Lower leg skin (tissue), 4 donors: ENCODE data around the gene CCDC187. TPM values are rescaled to one million over a fixed set of nuclear protein-coding genes. Genes with fewer than 3 reads are reported as not detected.
"Not testable (repeated sequence)": the region's sequence is repeated elsewhere in the genome, so short reads cannot be mapped to it uniquely, and the experiment has no call there.

ENCODE experiments used
- DNase-seq, 2 donors: peaks; one replicate each; pipeline ENCODE4 v3.0.0-alpha.2; 2019; ENCODE audit warnings: low spot score in 2 of 2
- H3K4me3 ChIP-seq: fragments of 200-600 bp; sonication (generic); 2 replicates; pipeline ENCODE4 v1.5.1; 2017; ENCODE audit warnings: mild to moderate bottlenecking, low read depth; ENCODE audit not compliant: poor library complexity, severe bottlenecking
- POLR2A ChIP-seq, 2 donors: fragments of 450-650 bp; IDR thresholded peaks; one replicate each; pipeline ENCODE4 v1.6.1; 2016 to 2017; ENCODE audit warnings: antibody characterized with exemption in 2 of 2, mild to moderate bottlenecking in 1 of 2, moderate library complexity in 1 of 2
- WGBS, 2 donors: methylation state at CpG; one replicate each; pipeline ENCODE4 v1.1.5; 2018; 5-methylcytosine and 5-hydroxymethylcytosine counted together
- intact Hi-C: fragments of 100-400 bp; cut with DNase I; formaldehyde crosslinking; loops from one replicate; pipeline ENCODE4 v1.15.0; 2023; ENCODE audit warnings: low total_unique reads
- total RNA-seq, 4 donors: library from RNA; depleted of rRNA; stranded (reverse); fragments of >200 nt; gene quantifications; one replicate each; pipeline ENCODE4 v1.1.0, GENCODE V29; 2016
- TF ChIP-seq, protein P1 (sequence below), 3 donors: fragments of 450-650 bp; IDR thresholded peaks; one replicate each; pipeline ENCODE4 v1.5.1; 2016; ENCODE audit warnings: antibody characterized with exemption in 3 of 3, mild to moderate bottlenecking in 3 of 3, moderate library complexity in 2 of 3

Gene CCDC187
- total RNA-seq: 1 to 10 TPM in 1 of 4 donors, not detected in 3; 1.1 TPM

- H3K4me3 ChIP-seq: no peak within 1 kb of the TSS
- 58 to 62% methylated on average over 7 to 9 of the region's 22 CpGs for WGBS, 2 donors
- intact Hi-C loops: no loop called here
- DNase-seq: no peak
- TF ChIP-seq, protein P1, sequence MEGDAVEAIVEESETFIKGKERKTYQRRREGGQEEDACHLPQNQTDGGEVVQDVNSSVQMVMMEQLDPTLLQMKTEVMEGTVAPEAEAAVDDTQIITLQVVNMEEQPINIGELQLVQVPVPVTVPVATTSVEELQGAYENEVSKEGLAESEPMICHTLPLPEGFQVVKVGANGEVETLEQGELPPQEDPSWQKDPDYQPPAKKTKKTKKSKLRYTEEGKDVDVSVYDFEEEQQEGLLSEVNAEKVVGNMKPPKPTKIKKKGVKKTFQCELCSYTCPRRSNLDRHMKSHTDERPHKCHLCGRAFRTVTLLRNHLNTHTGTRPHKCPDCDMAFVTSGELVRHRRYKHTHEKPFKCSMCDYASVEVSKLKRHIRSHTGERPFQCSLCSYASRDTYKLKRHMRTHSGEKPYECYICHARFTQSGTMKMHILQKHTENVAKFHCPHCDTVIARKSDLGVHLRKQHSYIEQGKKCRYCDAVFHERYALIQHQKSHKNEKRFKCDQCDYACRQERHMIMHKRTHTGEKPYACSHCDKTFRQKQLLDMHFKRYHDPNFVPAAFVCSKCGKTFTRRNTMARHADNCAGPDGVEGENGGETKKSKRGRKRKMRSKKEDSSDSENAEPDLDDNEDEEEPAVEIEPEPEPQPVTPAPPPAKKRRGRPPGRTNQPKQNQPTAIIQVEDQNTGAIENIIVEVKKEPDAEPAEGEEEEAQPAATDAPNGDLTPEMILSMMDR (IDR thresholded peaks at IDR 0.05): no peak
- no peak for TF ChIP-seq POLR2A (IDR thresholded peaks at IDR 0.05)
Measured at GRCh38 chr9:136303825-136304416, at the start of gene CCDC187. TSS of gene CCDC187 (minus strand) at chr9:136304094. CDS start at chr9:136303830, 264 bp downstream.

GRCh38 chr9:136353088-136353487, 49.2 kb upstream of the CCDC187 start:
- TF ChIP-seq POLR2A (IDR thresholded peaks at IDR 0.05): no peak
- TF ChIP-seq, protein P1 (IDR thresholded peaks at IDR 0.05): no peak
- no peak overlapping the region for H3K4me3 ChIP-seq
- DNase-seq: no peak
- 72 to 75% methylated on average over 11 of the region's 11 CpGs for WGBS, 2 donors
- intact Hi-C loops: no loop called here

GRCh38 chr9:136352682-136353081, 48.8 kb upstream of the CCDC187 start:
- no peak overlapping the region for H3K4me3 ChIP-seq
- intact Hi-C loops: no loop called here
- 63 to 72% methylated on average over 8 to 12 of the region's 16 CpGs for WGBS, 2 donors
- no peak for TF ChIP-seq POLR2A (IDR thresholded peaks at IDR 0.05)
- TF ChIP-seq, protein P1 (IDR thresholded peaks at IDR 0.05): no peak
- no peak for DNase-seq

- intact Hi-C loops, H3K4me3 ChIP-seq, DNase-seq: not testable (repeated sequence)
- 75 to 94% methylated on average over 13 to 17 of the region's 24 CpGs for WGBS, 2 donors
Measured at GRCh38 chr9:136351868-136352267, 48.0 kb upstream of the CCDC187 start.

- H3K4me3 ChIP-seq: no peak overlapping the region
- TF ChIP-seq, protein P1 (IDR thresholded peaks at IDR 0.05): no peak
- no peak for TF ChIP-seq POLR2A (IDR thresholded peaks at IDR 0.05)
- intact Hi-C loops: no loop called here
- WGBS, 2 donors: 75 to 100% methylated on average over 1 to 10 of the region's 11 CpGs
- no peak for DNase-seq
Measured at GRCh38 chr9:136351252-136351800, 47.4 kb upstream of the CCDC187 start.

DNA sequence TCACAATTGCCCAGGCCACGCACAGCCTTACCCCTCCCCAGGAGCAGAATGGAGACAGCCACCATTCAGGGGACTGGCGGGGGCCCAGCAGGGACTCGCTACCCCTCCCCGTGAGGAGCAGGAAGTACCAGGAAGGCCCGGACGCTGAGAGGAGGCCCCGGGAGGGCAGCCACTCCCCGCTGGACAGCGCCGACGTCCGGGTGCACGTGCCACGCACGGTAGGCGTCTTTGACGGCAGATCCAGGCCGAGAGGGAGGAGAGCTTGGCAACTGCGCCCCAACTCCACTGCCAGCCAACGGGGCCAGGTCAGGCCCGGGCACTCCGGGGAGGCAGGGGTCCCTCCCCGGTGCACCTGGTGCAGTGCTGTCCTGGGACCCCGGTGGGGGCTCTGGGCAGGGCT, 45.7 kb upstream of the CCDC187 start:
- intact Hi-C loops: no loop called here
- 86% methylated on average over 10 to 20 of the region's 24 CpGs for WGBS, 2 donors
- TF ChIP-seq, protein P1 (IDR thresholded peaks at IDR 0.05): no peak
- TF ChIP-seq POLR2A (IDR thresholded peaks at IDR 0.05): no peak
- H3K4me3 ChIP-seq: no peak overlapping the region
- no peak for DNase-seq
